ENCODE data around the gene NUP210L.
"Not testable (repeated sequence)": the region's sequence is repeated elsewhere in the genome, so short reads cannot be mapped to it uniquely, and the experiment has no call there.

NUP210L gene

DNA sequence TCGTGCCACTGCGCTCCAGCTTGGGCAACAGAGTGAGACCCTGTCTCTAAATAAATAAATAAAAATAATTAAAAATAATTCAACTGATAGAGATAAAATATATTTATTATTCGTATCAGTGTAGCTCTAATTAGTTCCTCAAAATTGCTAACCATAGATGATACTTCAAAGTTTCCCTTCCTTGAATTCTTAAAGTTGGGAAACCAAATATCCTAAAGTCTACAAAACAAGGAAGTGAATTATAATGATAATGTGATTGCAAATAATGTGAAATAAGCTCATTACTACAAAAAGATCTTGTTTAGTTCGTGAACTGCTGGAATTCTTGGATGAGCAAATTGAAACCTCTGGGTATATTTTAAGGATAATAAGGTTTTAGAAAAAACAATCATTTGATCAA lies 60.5 kb downstream of the NUP210L start:
- DNase-seq = no peak

DNA sequence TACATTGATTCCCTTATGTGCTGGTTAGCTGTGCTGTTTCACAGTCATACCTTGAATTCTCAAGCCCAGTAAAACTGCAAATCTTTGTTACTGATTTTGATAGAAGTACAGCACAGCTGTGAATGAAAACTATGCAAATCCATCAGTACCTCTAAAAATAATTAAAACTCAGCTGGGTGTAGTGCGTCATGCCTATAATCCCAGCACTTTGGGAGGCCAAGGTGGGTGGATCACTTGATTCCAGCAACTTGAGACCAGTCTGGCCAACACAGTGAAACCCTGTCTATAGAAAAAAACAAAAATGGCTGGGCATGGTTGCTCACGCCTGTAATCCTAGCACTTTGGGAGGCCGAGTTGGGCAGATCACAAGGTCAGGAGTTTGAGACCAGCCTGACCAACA lies 61.2 kb downstream of the NUP210L start:
- no peak for DNase-seq

DNA sequence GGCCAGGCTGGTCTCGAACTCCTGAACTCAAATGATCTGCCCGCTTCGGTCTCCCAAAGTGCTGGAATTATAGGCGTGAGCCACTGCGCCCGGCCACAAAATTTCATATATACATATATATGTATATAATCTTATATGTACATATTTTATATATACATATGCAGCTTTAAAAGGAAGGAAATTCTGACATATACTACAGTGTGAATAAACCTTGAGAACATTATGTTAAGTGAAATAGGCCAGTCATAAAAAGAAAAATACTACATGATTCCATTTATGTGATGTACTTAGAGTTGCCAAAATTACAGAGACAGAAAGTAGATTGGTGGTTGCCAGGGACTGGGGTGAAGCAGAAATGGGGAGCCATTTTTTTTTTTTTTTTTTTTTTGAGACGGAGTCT lies 63.2 kb downstream of the NUP210L start:
- DNase-seq = no peak

DNA sequence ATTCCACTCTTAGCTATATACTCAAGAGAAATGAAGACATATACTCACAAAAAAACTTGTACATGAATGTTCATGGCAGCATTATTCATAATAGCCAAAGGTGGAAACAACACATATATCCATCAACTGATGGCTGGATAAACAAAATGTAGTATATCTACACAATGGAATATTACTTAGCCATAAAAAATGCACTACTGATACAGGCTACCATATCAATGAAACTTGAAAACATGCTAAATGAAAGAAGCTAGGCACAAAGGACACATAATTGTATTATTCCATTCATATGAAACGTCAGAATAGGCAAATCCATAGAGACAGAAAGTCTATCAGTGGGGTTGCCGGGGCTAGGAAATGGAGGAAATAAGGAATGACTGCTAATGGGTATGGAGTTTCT lies 67.3 kb downstream of the NUP210L start:
- DNase-seq = no peak

DNA sequence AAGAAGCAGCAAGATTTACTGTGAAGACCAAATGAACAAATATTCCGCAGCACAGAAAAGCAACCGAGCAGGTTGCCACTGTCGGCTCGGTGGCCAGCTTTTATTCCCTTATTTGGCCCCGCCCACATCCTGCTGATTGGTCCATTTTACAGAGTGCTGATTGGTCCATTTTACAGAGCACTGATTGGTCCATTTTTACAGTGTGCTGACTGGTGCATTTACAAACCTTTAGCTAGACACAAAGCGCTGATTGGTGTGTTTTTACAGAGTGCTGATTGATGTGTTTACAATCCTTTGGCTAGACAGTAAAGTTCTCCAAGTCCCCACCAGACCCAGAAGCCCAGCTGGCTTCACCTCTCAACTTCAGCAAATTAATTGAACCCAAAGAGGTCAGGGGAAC lies 71.8 kb downstream of the NUP210L start:
- not testable (repeated sequence) for DNase-seq

DNA sequence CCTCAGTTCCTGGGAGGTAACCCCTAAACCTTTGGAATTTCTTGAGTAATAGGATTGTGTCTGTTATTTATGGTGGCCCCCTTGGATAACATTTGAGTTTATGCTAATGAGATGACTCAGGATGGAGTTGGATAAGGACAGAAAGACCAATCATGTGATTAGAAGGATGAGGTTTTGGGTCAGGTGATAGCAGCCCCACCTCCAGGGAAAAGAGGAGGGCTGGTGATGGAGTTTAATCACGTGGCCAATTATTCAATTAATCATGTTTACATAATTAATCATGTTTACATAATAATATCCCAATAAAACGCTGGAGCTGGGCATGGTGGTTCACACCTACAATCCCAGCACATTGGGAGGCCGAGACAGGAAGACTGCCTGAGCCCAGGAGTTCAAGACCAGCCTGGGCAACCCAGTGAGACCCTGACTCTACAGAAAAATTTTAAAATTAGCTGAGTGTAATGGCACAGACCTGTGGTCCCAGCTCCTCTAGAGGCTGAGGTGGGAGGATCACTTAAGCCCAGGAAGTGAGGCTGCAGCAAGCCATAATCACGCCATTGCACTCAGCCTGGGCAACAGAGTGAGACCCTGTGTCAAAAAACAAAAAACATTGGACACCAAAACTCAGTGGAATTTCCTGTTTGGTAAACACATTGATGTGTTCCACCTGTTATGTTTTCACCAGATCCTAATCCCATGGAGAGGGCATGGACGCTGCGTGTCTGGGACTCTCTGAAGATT lies 73.3 kb downstream of the NUP210L start:
- no peak for DNase-seq

DNA sequence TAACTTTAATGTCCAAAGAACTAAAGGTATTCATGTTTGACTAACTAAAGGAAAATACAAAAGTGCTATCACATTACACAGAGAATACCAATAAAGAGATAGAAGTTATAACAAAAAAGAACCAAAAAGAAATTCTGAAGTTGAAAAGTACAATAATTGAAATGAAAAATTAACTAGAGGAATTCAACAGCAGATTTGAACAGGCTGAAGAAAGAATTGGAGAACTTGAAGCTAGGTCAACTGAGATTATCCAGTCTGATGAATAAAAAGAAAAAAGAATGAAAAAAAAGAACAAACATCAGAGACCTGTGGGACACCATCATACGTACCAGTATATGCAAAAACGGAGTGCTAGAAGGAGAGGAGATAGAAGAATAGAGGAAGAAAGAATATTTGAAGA lies 78.5 kb downstream of the NUP210L start:
- DNase-seq = no peak

DNA sequence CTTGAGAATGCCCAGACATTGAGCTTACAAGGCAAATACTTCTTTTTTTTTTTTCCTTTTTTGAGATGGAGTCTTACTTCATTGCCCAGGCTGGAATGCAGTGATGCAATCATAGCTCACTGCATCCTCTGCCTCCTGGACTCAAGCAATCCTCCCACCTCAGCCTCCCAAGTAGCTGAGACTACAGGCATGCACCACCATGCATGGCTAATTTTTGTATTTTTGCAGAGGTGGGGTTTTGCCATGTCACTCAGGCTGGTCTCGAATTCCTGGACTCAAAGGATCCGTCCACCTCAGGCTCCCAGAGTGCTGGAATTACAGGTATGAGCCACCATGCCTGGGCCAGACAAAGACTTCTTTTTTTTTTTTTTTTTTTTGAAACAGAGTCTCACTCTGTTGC lies 79.1 kb downstream of the NUP210L start:
- DNase-seq = no peak

DNA sequence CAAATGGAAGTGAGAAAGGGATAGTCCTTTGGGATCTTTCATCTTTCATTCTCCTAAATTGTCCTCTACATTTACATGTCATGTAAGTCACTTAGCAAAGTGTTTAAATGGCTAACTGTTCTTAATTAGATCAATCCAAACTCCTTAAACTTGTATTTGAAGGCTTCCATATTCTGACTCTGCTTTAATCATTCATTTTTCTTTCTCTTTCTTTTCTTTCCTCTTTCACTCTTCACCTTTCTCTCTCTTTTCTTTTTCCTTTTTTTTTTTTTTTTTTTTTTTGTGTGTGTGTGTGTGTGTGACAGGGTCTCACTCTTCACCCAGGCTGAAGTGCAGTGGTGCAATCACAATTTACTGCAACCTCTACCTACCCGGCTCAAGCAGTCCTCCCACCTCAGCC lies 92.6 kb downstream of the NUP210L start:
- DNase-seq = no peak

DNA sequence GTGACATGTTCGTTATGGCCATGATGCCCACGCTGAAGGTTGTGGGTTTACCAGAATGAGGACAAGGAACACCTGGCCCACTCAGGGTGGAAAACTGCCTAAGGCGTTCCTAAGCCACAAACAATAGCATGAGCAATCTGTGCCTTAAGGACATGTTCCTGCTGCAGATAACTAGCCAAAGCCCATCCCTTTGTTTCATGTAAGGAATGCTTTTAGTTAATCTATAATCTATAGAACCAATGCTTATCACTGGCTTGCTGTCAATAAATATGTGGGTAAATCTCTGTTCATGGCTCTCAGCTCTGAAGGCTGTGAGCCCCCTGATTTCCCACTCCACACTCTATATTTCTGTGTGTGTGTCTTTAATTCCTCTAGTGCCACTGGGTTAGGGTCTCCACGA lies 107.4 kb downstream of the NUP210L start:
- not testable (repeated sequence) for DNase-seq

DNA sequence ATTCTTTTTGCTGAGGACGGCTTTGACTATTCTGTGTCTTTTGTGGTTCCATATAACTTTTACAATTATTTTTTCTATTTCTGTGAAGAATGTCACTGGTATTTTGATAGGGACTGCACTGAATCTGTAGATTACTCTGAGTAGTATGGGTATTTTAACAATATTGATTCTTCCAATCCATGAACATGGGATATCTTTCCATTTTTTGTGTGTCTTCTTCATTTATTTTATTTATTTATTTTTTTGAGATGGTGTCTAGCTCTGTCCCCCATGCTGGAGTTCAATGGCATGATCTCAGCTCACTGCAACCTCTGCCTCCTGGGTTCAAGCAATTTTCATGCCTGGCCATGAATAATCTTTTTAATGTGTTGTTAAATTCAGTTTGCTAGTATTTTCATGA lies 121.2 kb downstream of the NUP210L start:
- DNase-seq = not testable (repeated sequence)

DNA sequence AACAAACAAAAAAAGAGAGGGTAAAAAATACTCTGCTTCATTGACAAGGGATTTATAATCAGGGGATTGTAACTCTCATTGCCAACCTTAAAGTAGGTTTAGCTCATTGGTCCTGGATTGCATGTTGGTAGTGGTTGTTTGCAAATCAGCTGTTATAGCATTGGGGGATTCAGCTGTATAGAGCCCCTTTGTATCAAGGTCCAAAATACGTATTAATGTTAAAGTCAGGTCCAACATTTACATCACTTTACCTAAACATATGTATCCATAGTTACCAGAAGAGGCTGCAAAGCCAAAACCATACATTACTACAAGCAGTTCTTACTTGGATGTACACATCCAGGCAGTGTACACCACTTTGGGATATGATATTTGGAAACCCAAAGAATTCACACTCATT lies 134.9 kb downstream of the NUP210L start:
- no peak for DNase-seq

DNA sequence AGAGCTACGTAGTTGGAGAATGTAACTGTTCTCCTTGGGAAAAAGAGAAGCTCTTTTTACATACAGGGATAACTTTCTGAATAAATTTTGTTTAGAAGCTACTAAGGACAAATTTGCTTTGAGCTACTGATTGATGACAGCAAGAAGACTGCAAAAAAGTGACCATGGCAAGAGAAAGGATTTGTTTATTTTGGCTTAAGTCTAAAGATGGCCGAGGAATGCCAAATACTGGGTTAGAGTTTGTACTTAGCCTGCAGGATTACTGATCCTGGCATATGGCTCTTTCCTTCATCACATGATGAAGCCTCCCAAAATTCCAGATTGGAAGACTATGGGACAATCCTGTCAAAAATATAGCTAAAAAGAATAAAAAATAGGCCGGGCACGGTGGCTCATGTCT lies 135.6 kb downstream of the NUP210L start:
- no peak for DNase-seq

DNA sequence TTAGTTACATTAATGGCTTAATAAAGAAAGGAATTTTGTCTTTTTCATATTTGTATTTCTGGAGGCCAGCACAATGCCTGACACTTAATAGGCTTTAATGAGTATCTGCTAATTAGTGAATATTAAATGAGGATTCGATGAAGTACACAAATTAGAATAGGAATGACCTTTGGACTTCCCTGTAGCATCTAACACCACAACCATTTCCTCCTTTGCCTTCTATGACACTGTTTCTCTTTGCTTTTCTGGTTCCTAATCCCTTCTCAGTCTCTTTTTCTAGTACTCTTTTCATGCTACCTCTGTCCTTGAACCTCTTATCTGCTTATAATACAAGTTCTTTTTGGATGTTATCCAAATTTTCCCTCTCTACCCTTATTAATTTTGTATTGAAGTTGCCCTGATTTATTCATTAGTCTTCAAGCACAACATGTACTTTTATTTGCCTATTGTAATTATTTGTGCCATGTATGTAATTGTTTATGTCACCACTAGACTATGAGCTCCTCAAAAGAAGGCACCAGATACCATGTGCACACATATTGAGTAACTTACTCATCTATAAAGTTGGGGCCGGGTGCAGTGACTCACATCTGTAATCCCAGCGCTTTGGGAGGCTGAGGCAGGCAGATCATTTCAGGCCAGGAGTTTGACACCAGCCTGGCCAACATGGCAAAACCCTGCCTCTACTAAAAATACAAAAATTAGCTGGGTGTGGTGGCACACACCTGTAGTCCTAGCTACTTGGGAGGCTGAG lies 140.5 kb downstream of the NUP210L start:
- no peak for DNase-seq

DNA sequence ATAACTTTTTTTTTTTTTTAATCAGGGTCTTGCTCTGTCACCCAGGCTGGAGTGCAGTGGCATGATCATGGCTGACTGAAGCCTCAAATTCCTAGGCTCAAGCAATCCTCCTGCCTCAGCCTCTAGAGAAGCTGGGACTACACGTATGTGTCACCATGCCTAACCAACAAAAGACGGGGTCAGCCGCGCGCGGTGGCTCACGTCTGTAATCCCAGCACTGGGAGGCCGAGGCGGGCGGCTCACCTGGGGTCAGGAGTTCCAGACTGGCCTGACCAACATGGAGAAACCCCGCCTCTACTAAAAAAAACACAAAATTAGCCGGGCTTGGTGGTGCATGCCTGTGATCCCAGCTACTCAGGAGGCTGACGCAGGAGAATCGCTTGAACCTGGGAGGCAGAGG lies 142.3 kb downstream of the NUP210L start:
- not testable (repeated sequence) for DNase-seq

DNA sequence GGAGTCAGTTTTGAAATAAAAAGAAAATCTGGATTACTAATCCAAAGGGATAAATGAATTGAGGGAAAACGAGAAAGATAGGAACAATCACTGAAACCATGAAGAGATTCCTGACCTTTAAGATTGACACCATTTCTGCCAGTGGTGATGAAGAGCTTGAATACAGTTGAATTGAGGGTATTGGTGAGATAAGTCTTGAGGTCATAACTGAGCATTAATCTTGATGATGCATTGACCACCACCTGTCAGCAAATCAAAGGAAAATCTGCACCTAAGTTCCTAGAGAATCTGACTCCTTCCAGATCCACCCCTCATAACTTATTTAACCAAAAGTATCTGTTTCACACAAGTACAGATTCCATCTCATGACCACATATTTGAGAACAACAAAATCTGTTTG lies 142.7 kb downstream of the NUP210L start:
- no peak for DNase-seq

DNA sequence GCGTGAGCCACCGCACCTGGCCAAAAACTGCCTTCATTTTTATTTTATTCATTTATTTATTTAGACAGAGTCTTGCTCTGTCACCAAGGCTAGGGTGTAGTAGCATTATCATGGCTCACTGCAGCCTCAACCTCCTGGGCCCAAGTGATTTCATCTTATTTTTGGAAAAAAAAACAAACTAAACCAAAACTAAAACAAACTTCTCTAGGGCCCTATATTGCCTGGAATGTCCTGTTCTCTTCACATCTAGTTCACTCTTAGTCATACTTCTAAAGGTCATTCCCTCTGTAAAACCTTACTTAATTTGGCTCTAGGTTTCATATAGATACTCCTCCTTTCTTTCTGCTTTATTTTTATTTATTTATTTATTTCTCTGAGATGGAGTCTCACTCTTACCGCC lies 148.7 kb downstream of the NUP210L start:
- DNase-seq = no peak

DNA sequence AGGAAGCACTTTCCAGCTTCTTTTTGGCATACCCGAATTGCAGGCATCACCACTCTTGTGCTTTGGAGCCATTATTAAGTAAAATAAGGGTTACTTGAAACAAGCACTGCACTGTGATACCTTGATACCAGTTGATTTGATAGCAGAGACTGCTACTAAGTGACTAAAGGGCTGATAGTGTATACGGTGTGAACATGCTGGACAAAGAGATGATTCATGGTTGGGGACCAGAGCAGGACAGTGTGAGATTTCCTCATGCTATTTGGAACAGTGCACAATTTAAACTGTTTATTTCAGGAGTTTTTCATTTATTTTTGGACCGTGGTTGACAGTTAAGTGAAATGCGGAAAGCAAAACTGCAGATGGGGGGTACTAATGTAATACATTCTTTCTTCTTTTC lies 154.5 kb downstream of the NUP210L start:
- DNase-seq = no peak

DNA sequence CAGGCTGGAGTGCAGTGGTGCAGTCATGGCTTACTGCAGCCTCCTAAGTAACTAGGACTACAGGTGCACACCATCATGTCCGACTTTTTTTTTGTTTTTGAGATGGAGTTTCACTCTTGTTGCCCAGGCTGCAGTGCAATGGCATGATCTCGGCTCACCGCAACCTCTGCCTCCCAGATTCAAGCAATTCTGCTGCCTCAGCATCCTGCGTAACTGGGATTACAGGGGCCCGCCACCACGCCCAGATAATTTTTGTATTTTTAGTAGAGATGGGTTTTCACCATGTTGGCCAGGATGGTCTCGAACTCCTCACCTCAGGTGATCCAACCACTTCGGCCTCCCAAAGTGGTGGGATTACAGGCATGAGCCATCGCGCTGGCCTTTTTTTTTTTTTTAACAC lies 158.0 kb downstream of the NUP210L start:
- not testable (repeated sequence) for DNase-seq

DNA sequence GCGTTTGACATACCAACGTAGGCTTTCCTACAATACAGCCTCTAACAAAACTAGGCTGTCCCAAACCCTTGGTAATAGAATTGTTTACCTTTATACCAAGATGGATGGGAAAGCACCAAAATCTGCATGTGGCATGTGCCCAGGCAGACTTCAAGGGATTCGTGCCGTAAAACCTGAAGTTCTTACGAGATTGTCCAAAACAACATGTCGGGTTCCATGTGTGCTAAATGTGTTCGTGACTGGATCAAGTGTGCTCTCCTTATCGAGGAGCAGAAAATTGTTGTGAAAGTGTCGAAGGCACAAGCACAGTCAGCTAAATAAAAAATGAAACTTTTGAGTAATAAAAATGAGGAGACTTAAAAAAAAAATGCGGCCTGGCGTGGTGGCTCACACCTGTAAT lies 159.2 kb downstream of the NUP210L start:
- no peak for DNase-seq

DNA sequence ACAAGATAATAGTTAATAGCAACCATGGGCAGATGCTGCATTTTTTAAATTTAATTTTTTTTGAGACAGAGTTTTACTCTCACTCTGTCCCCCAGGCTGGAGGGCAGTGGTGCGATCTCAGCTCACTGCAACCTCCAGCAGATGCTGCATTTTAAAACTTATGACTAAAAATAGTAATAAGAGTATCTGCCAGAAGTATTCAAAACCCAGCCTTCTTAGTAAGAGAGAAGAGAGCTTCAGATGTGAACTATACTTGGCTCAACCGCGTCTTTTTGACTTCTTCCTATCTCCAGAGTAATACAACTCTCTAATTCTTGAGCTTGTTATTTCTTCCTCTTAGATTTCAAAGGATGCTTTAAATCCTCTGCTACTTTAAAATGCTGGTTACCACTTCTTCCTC lies 159.7 kb downstream of the NUP210L start:
- no peak for DNase-seq

DNA sequence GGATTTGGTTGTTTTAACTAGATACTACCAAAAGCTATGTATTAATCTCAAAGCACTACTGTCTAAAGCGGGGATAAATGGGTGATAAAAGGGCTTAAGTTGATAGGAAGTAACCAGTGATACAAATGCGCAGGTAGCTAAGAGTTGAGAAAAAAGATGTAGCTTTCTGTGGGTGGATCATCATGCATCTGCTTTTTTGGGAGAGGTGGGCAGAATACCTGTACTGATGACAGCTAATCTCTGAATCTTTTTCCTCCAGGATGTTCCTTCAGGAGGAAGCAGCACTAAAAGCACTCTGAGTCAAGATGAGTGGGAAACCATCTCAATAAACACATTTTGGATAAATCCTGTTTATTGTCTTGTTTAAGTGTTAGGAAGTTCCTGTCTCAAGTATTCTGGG lies 163.1 kb downstream of the NUP210L start:
- no peak for DNase-seq

DNA sequence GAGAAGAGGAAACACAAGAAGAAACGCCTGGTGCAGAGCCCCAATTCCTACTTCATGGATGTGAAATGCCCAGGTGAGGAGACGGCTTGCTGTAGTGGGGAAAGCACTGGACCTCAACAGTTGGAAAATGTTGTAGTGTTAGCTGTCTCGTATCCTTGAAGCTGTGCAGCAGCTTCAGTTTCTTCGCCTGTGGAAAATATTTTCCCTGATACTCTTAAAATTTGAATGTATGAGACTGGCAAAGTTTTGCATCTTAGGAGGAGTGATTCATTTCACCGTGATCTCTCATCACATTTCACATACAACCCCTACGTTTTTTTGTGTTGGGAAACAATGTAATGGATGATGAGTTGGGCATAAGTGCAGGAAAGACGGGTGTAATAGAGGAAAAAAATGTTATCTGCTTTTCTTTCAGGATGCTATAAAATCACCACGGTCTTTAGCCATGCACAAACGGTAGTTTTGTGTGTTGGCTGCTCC lies 163.7 kb downstream of the NUP210L start:
- no peak for DNase-seq

DNA sequence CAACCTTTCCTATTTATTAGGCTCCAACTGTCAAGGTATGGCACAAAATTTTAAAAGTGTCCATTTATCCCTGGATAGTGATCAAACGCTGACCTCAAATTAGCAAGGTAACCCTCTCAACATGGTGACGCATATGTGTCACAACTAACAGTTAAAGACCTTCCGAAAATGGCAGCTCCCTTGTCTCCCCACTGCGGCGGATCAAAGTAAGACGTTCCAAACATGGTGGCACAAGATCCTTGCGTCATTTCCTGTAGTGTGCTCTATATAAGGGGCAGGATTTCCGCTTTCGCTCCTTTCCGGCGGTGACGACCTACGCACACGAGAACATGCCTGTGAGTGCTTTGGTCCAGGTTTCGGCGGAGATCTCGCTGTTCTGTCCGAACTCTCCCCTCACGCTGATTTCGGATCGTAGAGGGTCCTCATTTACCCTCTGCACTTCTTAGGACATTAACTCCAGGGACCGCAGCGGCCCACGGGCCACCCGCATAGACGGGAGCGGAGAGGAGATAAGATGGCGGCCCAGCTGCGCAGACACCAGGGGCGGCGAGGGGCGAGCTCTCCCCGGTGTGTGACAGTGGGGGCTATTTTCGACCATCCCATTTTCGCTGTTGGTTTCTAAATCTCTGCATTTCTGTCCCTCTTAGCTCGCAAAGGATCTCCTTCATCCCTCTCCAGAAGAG lies 164.3 kb downstream of the NUP210L start, which contains the start of gene RPS27:
RPS27 (plus strand) TSS at position 295 of the 683 bp plus-strand sequence; CDS start at position 330, 35 bp downstream.
- peak; percentile 81 for DNase-seq

Data from effector CD8-positive, alpha-beta T cell (primary cell).